GM18909 (cell line): ENCODE measurements around the gene STX2.

Source experiments
- ATAC-seq: cut with Tn5 transposase; IDR thresholded peaks from one replicate; pipeline ENCODE4 v1.9.1; 2021; ENCODE audit warnings: mild to moderate bottlenecking; ENCODE audit not compliant: unreplicated experiment, poor library complexity

STX2 gene

DNA sequence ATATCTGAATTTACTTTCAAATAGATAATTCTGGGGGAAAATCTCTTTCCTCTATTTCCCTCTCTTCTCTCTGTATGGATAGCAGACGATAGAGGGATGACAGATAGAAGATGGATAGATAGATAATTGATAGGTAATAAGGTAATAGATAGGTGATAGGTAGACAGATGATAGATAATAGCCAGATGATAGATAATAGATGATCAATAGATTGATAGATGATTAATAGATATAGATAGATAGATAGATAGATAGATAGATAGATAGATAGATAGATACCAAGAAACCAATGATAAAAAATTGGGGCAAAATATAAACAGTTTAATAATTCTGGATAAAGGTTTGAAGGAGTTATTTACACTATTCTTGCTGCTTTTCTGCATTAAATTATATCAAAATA is 96.3 kb downstream of the STX2 start:
- no peak for ATAC-seq

DNA sequence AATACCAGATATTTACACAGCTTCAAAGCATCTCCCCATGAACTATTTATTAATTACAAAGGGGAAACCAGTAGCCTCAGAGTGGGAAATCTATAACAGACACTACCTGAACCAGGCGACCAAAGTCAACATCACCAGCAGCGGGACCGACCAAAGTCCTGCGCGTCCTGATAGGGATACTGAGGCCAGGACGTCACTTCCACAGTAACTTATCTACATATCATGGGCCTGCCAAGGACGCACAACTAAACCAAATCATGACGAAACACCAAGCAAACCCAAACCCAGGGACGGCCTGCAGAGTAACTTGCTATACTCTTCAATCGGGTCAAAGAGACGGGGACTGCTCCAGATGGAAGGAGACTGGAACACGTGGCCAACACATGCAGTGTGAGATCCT is 96.9 kb downstream of the STX2 start:
- ATAC-seq = no peak
